GM20000 (cell line): Measurements from ENCODE around the gene CRYGN.

Experiments used
- DNase-seq: peaks from one replicate; pipeline ENCODE4 v3.0.0; 2012; ENCODE audit warnings: low spot score
- TF ChIP-seq, protein P1 (sequence below): IDR thresholded peaks from 2 replicates; pipeline ENCODE4 v1.5.1; 2012; ENCODE audit warnings: mild to moderate bottlenecking, control low read depth; ENCODE audit errors: extremely low read depth, missing control alignments

Gene CRYGN

DNA sequence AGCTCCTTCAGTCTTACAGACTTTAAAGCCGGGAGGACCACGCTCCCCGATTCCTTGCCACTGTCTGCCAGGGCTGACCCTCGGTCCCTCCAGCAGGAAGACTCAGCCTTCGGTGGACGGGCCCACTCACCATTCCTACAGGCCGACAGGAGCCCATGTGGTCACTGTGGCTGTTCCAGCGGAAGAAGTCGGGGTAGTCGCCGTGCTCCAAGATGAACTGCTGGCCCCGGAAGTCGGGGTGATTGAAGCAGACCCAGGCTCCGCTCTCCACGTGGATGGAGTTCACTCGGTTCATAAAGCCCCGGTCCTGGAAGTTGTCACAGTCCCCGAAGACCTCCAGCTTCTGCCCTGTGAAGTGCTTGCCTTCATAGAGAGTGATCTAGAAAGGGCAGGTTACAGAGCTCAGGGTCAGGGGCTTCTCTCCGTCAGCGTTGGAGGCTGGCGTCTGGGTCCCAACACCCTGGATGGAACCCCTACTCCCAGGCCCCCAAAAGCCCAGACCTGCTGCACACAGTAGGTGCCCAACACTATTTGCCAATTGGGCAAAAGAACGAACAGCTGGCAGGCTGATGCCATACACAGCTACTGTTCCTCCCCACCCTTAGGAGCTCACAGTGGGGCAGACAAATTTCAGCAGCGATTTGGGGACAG lies 1.9 kb downstream of the CRYGN start:
- TF ChIP-seq, protein P1, sequence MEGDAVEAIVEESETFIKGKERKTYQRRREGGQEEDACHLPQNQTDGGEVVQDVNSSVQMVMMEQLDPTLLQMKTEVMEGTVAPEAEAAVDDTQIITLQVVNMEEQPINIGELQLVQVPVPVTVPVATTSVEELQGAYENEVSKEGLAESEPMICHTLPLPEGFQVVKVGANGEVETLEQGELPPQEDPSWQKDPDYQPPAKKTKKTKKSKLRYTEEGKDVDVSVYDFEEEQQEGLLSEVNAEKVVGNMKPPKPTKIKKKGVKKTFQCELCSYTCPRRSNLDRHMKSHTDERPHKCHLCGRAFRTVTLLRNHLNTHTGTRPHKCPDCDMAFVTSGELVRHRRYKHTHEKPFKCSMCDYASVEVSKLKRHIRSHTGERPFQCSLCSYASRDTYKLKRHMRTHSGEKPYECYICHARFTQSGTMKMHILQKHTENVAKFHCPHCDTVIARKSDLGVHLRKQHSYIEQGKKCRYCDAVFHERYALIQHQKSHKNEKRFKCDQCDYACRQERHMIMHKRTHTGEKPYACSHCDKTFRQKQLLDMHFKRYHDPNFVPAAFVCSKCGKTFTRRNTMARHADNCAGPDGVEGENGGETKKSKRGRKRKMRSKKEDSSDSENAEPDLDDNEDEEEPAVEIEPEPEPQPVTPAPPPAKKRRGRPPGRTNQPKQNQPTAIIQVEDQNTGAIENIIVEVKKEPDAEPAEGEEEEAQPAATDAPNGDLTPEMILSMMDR = no peak
- DNase-seq = no peak

DNA sequence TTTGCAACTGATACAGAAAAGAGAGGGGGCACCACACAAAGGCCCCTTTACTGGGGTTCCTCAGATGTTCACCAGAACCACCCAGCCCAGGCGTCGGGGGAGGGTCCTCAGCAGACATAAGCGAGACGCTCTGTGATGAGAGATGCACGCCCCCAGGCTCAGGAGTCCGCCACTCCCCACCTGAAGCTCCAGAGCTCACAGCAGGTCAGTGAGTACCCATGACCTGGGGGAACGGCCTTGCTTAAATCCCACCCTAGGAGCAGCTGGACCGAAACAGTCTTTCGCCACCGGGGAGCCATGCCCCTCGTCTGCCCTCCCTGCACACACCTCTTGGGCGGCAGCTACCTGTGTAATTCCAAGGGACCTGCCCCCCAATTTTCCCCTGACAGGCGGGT lies 2.8 kb downstream of the CRYGN start:
- DNase-seq = no peak
- TF ChIP-seq, protein P1 = no peak

DNA sequence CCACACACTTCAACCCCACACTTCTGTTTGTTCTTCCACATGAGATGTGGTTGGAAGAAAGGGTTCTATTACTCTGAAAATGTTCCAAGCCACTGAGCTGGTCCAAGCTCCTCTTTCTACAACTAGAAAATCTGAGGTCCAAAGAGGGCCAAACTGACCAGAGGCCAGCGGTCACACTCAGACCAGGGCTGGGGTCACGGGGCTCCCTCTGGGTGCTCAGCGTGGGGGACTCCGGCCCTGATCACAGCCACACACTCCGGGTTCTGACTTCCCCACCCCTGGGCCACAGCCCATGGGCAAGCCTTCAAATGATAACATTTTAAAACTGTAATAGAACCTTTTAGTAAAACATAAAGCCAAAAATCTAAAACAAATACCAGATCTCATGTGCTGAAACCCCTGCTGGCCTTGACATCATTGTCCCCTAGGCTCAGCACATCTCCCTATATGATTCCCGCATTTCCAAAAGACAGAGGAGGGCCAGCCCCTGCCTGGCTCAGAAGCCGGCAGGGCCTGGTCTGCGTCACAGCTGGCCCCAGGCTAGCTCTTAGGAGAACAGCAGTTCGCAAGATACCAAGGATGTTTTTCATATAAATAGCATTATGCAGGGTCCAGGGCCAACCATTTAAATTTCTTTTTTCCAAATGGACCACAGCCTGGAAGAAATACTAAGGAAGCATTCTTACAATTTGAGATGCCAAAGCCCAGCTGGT lies 3.3 kb downstream of the CRYGN start:
- TF ChIP-seq, protein P1 = no peak
- DNase-seq = no peak

- no peak for DNase-seq
- TF ChIP-seq, protein P1 = no peak
Measured at GRCh38 chr7:151435971-151436370, 4.0 kb downstream of the CRYGN start.

GRCh38 chr7:151435103-151435916 lies 4.6 kb downstream of the CRYGN start:
- TF ChIP-seq, protein P1 = no peak
- DNase-seq = no peak

DNA sequence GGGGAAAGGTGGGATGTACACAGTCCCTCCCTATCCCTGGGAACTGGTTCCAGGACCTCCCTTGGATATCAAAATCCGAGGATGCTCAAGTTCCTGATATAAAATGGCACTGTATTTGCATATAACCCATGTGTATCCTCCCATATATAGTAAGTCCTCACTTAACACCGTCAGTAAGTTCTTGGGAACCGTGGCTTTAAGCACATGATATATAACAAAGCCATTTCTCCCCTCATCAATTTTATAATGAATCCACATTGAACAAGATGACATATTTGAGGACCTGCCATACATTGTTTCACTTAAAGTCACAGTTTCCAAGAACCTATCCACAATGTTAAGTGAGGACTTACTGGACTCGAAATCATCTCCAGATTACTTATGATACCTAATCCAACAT lies 5.4 kb downstream of the CRYGN start:
- no peak for DNase-seq
- TF ChIP-seq, protein P1 = no peak
